Measurements from ENCODE around the gene ZNF284. TPM values are rescaled to one million over a fixed set of nuclear protein-coding genes. Genes with fewer than 3 reads are reported as not detected.

Gene ZNF284
- total and polyA plus RNA-seq, 4 donors: 0.62 to 4.1 (median 1.5) TPM

DNA sequence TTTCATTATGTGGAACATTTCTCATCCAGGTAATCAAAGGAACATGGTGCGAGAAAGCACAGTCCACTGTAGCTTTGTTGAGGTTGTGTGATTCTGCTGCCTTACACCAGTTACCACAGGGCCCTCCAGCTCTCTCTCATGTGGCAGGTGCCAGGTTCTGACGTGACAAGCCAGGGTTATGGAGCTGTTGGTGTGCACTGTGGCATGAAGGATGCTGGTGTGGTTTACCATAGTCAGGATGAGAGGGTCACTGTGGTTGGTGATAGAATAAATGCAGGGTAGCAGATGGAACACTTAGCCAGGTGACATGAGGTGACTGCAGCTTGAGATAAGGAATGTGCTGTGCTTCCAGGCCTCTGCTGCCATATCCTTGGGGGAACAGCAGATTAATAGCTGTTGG, 12.7 kb upstream of the ZNF284 start:
- peaks cover 30 to 76% (median 46%) of the 10 kb centered on the region in 4 donors for H3K36me3 ChIP-seq (ENCODE audit: control insufficient read depth in 4 of 4, insufficient read depth in 4 of 4, low read length in 4 of 4)
- H3K9me3 ChIP-seq (ENCODE audit: control insufficient read depth in 4 of 4, insufficient read depth in 3 of 4, low read length in 3 of 4): peaks cover 0 to 33% (median 4%) of the 10 kb centered on the region in 4 donors
- WGBS, 2 donors: 96% methylated on average over 2 of the region's 2 CpGs

DNA sequence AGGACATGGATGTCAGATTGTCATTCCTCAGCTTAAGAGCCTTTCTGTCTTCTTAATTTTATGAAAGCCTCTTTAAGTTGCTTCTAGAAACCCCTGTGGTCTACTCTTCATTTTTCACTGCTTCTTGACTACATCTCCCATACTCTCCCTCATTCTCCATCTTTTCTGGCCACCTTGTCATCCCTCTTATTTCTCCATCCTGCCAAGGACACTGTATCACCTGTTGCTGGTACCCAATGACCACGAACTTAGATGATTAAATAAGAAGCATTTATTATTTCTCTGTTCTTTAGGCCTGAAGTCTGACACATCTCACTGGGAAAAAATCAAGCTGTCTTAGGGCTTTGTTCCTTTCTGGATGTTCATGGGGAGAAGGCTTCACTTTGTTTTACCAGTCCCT, 10.9 kb upstream of the ZNF284 start:
- Histone ChIP-seq H3K27ac (ENCODE audit: low read depth in 1 of 2, low read length in 1 of 2) (no peak overlapping the region), H3K27me3 (ENCODE audit: control insufficient read depth in 3 of 3, insufficient read depth in 3 of 3, low read length in 2 of 3) (no peaks in the 10 kb centered on the region), H3K4me3 (no peak overlapping the region), H3K4me1 (ENCODE audit: control insufficient read depth in 5 of 5, insufficient read depth in 5 of 5, low read length in 5 of 5) (no peaks in the 10 kb centered on the region), H3K9me3 (ENCODE audit: control insufficient read depth in 4 of 4, insufficient read depth in 3 of 4, low read length in 3 of 4) (peaks cover 4 to 36% (median 11%) of the 10 kb centered on the region in 4 donors), H3K9ac (ENCODE audit: insufficient read depth in 1 of 2, low read length in 2 of 2) (no peak overlapping the region), H3K36me3 (ENCODE audit: control insufficient read depth in 4 of 4, insufficient read depth in 4 of 4, low read length in 4 of 4) (peaks cover 31 to 77% (median 57%) of the 10 kb centered on the region in 4 donors)
- TF ChIP-seq, protein P1, sequence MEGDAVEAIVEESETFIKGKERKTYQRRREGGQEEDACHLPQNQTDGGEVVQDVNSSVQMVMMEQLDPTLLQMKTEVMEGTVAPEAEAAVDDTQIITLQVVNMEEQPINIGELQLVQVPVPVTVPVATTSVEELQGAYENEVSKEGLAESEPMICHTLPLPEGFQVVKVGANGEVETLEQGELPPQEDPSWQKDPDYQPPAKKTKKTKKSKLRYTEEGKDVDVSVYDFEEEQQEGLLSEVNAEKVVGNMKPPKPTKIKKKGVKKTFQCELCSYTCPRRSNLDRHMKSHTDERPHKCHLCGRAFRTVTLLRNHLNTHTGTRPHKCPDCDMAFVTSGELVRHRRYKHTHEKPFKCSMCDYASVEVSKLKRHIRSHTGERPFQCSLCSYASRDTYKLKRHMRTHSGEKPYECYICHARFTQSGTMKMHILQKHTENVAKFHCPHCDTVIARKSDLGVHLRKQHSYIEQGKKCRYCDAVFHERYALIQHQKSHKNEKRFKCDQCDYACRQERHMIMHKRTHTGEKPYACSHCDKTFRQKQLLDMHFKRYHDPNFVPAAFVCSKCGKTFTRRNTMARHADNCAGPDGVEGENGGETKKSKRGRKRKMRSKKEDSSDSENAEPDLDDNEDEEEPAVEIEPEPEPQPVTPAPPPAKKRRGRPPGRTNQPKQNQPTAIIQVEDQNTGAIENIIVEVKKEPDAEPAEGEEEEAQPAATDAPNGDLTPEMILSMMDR (IDR thresholded peaks at IDR 0.05; ENCODE audit: control extremely low read depth, extremely low read depth): no peak
- ATAC-seq (ENCODE audit: insufficient read depth, low FRiP score): no peak
- DNase-seq: no peak
- WGBS, 2 donors: 91 to 97% methylated on average over 1 of the region's 1 CpG

More for the DNA sequence above, 12.7 kb upstream of the ZNF284 start:
- H3K4me1 ChIP-seq (ENCODE audit: control insufficient read depth in 5 of 5, insufficient read depth in 5 of 5, low read length in 5 of 5): no peaks in the 10 kb centered on the region
- H3K27ac ChIP-seq (ENCODE audit: low read depth in 1 of 2, low read length in 1 of 2): no peak overlapping the region
- H3K4me3 ChIP-seq: no peak overlapping the region
- H3K9ac ChIP-seq (ENCODE audit: insufficient read depth in 1 of 2, low read length in 2 of 2): no peak overlapping the region
- H3K27me3 ChIP-seq (ENCODE audit: control insufficient read depth in 3 of 3, insufficient read depth in 3 of 3, low read length in 2 of 3): no peaks in the 10 kb centered on the region
- ATAC-seq (ENCODE audit: insufficient read depth, low FRiP score) (no peak), DNase-seq (no peak)
- TF ChIP-seq, protein P1 (IDR thresholded peaks at IDR 0.05; ENCODE audit: control extremely low read depth, extremely low read depth): no peak

DNA sequence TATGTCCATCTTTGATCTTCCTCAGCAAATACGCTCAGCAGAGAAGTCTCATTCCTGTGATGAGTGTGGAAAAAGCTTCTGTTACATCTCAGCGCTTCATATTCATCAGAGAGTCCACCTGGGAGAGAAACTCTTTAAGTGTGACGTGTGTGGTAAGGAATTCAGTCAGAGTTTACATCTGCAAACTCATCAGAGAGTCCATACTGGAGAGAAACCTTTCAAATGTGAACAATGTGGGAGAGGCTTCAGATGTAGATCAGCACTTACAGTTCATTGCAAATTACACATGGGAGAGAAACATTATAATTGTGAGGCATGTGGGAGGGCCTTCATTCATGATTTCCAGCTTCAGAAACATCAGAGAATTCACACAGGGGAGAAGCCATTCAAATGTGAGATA, 5.7 kb upstream of the ZNF284 start:
- ATAC-seq (ENCODE audit: insufficient read depth, low FRiP score) (no peak), DNase-seq (no peak)
- TF ChIP-seq, protein P1 (IDR thresholded peaks at IDR 0.05; ENCODE audit: control extremely low read depth, extremely low read depth): no peak
- Histone ChIP-seq H3K4me1 (ENCODE audit: control insufficient read depth in 5 of 5, insufficient read depth in 5 of 5, low read length in 5 of 5) (peaks cover 0 to 1% (median 0%) of the 10 kb centered on the region in 5 donors), H3K27ac (ENCODE audit: low read depth in 1 of 2, low read length in 1 of 2) (no peak overlapping the region), H3K9me3 (ENCODE audit: control insufficient read depth in 4 of 4, insufficient read depth in 3 of 4, low read length in 3 of 4) (peaks cover 14 to 35% (median 26%) of the 10 kb centered on the region in 4 donors), H3K4me3 (no peak overlapping the region), H3K27me3 (ENCODE audit: control insufficient read depth in 3 of 3, insufficient read depth in 3 of 3, low read length in 2 of 3) (no peaks in the 10 kb centered on the region), H3K9ac (ENCODE audit: insufficient read depth in 1 of 2, low read length in 2 of 2) (no peak overlapping the region), H3K36me3 (ENCODE audit: control insufficient read depth in 4 of 4, insufficient read depth in 4 of 4, low read length in 4 of 4) (peaks cover 22 to 70% (median 50%) of the 10 kb centered on the region in 4 donors)
- WGBS, 2 donors: 62 to 79% methylated on average over 3 of the region's 3 CpGs

DNA sequence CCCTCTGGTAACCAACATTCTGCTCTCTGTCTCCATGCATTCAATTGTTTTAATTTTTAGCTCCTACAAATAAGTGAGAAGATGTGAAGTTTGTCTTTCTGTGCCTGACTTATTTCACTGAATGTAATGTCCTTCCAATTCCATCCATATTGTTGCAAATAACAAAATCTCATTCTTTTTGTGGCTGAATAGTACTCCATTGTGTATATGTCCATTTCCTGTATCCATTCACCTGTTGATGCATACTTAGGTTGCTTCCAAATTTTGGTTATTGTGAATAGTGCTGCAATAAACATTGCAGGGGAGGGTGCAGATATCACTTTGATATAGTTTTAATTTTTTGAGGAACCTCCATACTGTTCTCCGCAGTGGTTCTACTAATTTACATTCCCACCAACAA, 2.5 kb upstream of the ZNF284 start:
- Histone ChIP-seq H3K4me1 (ENCODE audit: control insufficient read depth in 5 of 5, insufficient read depth in 5 of 5, low read length in 5 of 5) (peaks cover 0 to 15% (median 0%) of the 10 kb centered on the region in 5 donors), H3K9me3 (ENCODE audit: control insufficient read depth in 4 of 4, insufficient read depth in 3 of 4, low read length in 3 of 4) (peaks cover 14 to 28% (median 22%) of the 10 kb centered on the region in 4 donors), H3K27me3 (ENCODE audit: control insufficient read depth in 3 of 3, insufficient read depth in 3 of 3, low read length in 2 of 3) (no peaks in the 10 kb centered on the region), H3K27ac (ENCODE audit: low read depth in 1 of 2, low read length in 1 of 2) (no peak overlapping the region), H3K9ac (ENCODE audit: insufficient read depth in 1 of 2, low read length in 2 of 2) (no peak overlapping the region), H3K36me3 (ENCODE audit: control insufficient read depth in 4 of 4, insufficient read depth in 4 of 4, low read length in 4 of 4) (peaks cover 12 to 41% (median 27%) of the 10 kb centered on the region in 4 donors), H3K4me3 (no peak overlapping the region)
- TF ChIP-seq, protein P1 (IDR thresholded peaks at IDR 0.05; ENCODE audit: control extremely low read depth, extremely low read depth): no peak
- ATAC-seq (ENCODE audit: insufficient read depth, low FRiP score) (no peak), DNase-seq (no peak)
- WGBS, 2 donors: 96 to 100% methylated on average over 1 of the region's 1 CpG

Data from lung (tissue), 12 donors.